Progenitor cell of endocrine pancreas (in vitro differentiated cells): ENCODE measurements around the gene GPR39. TPM values are rescaled to one million over a fixed set of nuclear protein-coding genes. Genes with fewer than 3 reads are reported as not detected.

Source experiments
- DNase-seq: peaks from one replicate; pipeline ENCODE4 v3.0.0; 2021; ENCODE audit warnings: low spot score; ENCODE audit not compliant: unreplicated experiment
- H3K27ac Mint-ChIP-seq: 2 replicates; pipeline ENCODE4 v1.8.0; 2021; ENCODE audit warnings: mild to moderate bottlenecking, moderate library complexity, mixed read lengths
- H3K27me3 Mint-ChIP-seq: 2 replicates; pipeline ENCODE4 v1.8.0; 2021; ENCODE audit warnings: mixed read lengths
- H3K36me3 Mint-ChIP-seq: 2 replicates; pipeline ENCODE4 v1.8.0; 2022; ENCODE audit warnings: mixed read lengths; ENCODE audit not compliant: insufficient read depth
- H3K4me1 Mint-ChIP-seq: 2 replicates; pipeline ENCODE4 v1.8.0; 2021; ENCODE audit warnings: low read depth, mixed read lengths
- H3K4me3 Mint-ChIP-seq: 2 replicates; pipeline ENCODE4 v1.8.0; 2021; ENCODE audit warnings: low read depth, mild to moderate bottlenecking, moderate library complexity, mixed read lengths
- H3K9me3 Mint-ChIP-seq: 2 replicates; pipeline ENCODE4 v1.8.0; 2021; ENCODE audit warnings: low read depth, mixed read lengths
- CTCF ChIP-seq: fragments of 200-600 bp; sonication (generic); IDR thresholded peaks from one replicate; pipeline ENCODE4 v1.5.0; 2021; ENCODE audit warnings: antibody characterized with exemption, mild to moderate bottlenecking; ENCODE audit not compliant: unreplicated experiment
- total RNA-seq: library from RNA; stranded (reverse); gene quantifications from 2 replicates; pipeline ENCODE4 v1.2.1, GENCODE V29; 2021

Gene GPR39
- total RNA-seq, 1 donor from 2014 or later = 4.0 TPM

GRCh38 chr2:132617989-132618388 lies 201.4 kb downstream of the GPR39 start:
- TF ChIP-seq CTCF = no peak
- Mint-ChIP-seq H3K36me3 (no peaks in the 10 kb centered on the region), H3K4me1 (peaks cover 5% of the 10 kb centered on the region), H3K4me3 (no peak overlapping the region), H3K27me3 (no peaks in the 10 kb centered on the region), H3K27ac (no peak overlapping the region), H3K9me3 (no peaks in the 10 kb centered on the region)
- no peak for DNase-seq

- H3K27me3 Mint-ChIP-seq = no peaks in the 10 kb centered on the region
- H3K4me3 Mint-ChIP-seq = no peak overlapping the region
- no peaks in the 10 kb centered on the region for H3K36me3 Mint-ChIP-seq
- no peak overlapping the region for H3K27ac Mint-ChIP-seq
- H3K9me3 Mint-ChIP-seq = no peaks in the 10 kb centered on the region
- TF ChIP-seq CTCF = no peak
- no peak for DNase-seq
- peaks cover 5% of the 10 kb centered on the region for H3K4me1 Mint-ChIP-seq
Observed at GRCh38 chr2:132618734-132619133, 202.1 kb downstream of the GPR39 start.

GRCh38 chr2:132620115-132620514 lies 203.5 kb downstream of the GPR39 start:
- H3K9me3 Mint-ChIP-seq = peaks cover 2% of the 10 kb centered on the region
- H3K36me3 Mint-ChIP-seq = no peaks in the 10 kb centered on the region
- no peak overlapping the region for H3K27ac Mint-ChIP-seq
- H3K27me3 Mint-ChIP-seq = no peaks in the 10 kb centered on the region
- no peak for DNase-seq
- no peak overlapping the region for H3K4me3 Mint-ChIP-seq
- peaks cover 5% of the 10 kb centered on the region for H3K4me1 Mint-ChIP-seq
- TF ChIP-seq CTCF = no peak

- peaks cover 3% of the 10 kb centered on the region for H3K9me3 Mint-ChIP-seq
- H3K4me3 Mint-ChIP-seq = no peak overlapping the region
- TF ChIP-seq CTCF = no peak
- H3K27me3 Mint-ChIP-seq = no peaks in the 10 kb centered on the region
- H3K36me3 Mint-ChIP-seq = no peaks in the 10 kb centered on the region
- H3K4me1 Mint-ChIP-seq = peaks cover 3% of the 10 kb centered on the region
- no peak for DNase-seq
- no peak overlapping the region for H3K27ac Mint-ChIP-seq
Observed at GRCh38 chr2:132621131-132621875, 204.7 kb downstream of the GPR39 start.

- Mint-ChIP-seq H3K4me3 (no peak overlapping the region), H3K36me3 (no peaks in the 10 kb centered on the region), H3K27me3 (no peaks in the 10 kb centered on the region), H3K27ac (no peak overlapping the region), H3K9me3 (peaks cover 3% of the 10 kb centered on the region), H3K4me1 (no peaks in the 10 kb centered on the region)
- DNase-seq = no peak
- TF ChIP-seq CTCF = no peak
Observed at GRCh38 chr2:132623096-132623839, 206.7 kb downstream of the GPR39 start.
